ENCODE data around the gene CLDN34. TPM values are rescaled to one million over a fixed set of nuclear protein-coding genes. Genes with fewer than 3 reads are reported as not detected.

CLDN34 gene
- total RNA-seq, 1 donor from 2014 or later = 0.20 TPM

DNA sequence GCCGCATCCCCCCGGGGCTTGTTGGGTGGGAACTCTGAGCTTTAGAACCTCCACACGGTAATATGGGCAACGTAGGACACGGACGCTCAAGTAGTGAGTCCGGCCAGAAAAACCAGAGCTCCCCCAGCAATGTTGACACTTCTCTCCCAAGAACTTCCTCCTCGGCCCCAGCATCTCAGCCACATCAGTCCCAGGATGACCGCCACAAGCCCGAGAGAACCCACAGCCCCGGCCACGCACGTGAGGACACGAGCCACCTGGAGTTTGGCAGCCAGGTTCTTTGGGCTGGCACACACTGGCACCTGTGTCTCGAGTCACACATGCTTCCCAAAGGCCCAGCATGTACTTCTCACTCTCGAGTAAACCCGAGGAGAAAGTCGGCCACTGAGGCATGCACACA lies 16.3 kb downstream of the CLDN34 start:
- ATAC-seq = no peak

DNA sequence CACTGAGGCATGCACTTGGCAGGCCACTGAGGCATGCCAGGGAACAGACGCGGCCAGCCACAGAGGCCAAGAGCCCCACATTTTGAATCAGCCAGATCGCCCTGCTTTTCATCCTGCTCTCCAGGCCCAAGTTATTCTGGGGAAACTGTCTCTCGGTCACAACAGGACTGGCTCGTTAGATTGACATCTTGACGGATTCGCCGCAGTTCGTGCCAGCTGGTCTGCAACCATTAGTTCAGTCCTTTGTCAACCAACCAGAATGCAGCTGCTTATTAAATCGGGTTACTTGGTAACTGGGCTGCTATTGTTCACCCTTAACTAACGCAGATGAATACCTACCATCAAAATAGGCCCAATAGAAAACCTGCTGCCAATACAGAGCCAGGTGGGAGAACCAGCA lies 16.7 kb downstream of the CLDN34 start:
- no peak for ATAC-seq

DNA sequence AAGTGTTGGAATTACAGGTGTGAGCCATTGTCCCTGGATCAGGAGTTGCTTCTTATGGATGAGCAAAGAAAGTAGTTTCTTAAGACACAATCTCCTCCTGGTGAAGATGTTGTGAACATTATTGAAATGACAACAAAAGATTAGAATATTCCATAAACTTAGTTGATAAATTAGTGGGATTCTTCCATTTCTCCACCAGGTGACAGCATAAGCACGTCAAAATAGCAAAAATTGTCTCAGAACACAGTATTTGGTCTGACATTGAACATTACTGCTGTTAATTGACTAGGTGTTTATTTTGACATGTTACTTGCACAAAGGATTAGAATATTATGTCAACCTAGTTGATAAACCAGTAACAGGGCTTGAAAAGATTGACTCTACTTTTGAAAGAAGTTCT lies 21.6 kb downstream of the CLDN34 start:
- ATAC-seq = no peak

DNA sequence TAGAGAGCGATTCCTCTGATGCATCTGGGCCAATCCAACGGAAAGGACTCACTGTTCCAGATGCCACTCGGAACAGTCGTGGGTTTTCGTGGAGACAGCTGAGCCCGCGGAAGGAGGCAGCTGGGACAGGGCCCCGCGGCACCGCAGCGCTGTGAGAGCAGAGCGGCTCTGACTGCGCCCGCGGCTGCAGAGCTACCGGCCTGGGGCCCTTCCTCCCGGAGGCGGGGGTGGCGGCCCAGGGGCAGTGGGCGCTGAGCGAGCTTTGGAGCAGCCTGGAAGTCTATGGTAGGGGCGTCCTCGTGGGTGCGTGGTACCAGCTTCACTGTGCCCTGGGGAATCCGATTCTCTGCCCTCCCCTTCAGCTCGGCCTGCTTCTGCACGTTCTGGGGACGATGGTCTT lies 24.9 kb downstream of the CLDN34 start:
- no peak for ATAC-seq

DNA sequence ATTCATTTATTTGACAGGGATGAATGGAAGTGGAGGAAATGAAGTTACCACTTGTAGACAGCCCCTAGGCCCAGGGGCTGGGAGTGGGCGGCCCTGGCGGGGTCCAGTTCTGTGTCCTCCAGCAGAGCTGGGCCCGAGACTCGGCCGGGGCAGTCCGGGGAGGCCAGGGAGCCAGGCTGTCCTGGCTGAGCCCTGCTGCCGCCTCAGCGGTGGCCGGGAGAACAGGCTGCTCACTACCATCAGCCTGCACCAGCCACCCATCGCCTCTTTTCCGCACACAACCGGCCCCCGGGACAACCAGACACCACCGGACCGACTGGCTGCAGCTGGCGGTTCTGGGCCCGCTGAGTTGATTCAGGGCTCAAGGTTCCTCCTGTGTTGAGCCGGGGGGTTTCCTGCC lies 25.6 kb downstream of the CLDN34 start:
- no peak for ATAC-seq

DNA sequence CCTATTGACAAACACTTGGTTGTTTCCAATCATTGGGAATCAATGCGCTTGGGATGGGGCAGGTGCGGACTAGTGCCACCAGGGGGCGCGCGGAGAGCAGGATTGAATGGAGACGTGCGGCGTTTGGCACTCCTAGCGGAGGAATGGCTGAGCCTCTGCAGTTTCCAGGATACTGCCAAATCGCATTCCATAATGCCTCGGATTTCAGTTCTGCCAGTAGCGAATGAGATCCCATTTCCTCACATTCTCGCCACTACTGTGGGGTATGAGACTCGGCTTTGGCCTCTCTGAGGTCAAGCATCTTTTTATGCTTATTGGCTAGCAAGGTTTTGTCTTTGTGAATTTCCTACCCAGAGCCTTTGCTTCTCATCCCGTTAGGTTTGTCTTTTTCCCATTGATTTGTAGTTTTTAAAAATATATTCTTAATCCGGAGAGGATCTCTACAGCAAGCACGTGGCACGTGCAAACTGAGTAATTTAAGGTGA lies 28.7 kb downstream of the CLDN34 start:
- ATAC-seq = peak; percentile 93

DNA sequence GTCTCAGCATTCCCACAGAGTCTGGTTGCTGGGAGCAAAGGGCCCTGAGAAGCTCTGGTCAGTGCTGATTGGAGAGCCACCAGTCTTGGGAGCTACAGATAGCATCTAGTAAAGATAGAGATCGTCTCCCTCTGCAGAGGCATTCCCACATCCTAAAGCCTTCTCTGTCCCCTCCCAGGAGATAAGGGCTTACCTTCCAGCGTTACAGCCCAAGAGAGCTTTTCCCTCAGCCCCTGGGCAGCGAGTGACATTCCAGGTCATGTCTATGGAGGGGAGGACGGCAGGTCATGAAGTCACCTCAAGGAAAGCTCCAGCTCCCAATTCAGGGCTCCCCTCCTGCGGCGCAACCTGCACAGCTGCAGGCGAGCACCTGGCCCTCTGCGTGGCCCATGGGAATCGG lies 29.9 kb downstream of the CLDN34 start:
- ATAC-seq = no peak

DNA sequence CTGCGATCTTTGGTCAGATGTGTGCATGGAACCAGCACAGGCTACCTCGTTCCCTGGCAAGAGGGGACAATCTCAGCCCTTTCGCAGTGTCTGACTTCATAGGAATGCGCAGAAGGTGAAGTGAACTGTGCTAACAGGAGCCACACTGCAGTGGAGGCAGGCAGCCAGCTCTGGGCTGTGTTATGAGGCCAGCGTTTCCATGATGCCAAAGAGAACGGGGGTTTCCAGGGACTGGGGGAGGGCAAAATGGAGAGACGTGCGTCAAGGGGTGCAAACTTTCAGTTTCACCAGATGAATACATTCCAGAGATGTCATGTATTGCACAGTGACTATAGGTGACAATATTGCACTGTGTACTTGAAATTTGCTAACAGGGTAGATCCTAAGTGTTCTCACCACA lies 30.4 kb downstream of the CLDN34 start:
- no peak for ATAC-seq

DNA sequence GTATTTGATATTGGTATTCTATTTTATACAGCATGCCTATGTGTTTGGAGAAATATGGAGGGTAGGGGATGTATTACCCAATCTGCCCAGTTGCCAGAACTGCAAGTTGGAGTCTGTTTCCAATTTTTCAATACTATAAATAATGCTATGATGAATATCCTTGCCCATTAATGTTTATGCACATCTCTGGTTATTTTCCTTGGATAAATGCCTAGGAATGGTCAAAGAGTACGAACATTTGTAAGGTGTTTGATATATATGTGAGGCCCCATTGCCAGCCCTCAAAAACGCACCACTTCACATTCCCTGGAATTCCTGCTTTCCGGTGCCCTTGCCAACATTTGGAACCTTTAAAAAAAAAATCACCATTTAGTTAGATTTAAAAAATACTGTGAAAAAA lies 34.3 kb downstream of the CLDN34 start:
- no peak for ATAC-seq

DNA sequence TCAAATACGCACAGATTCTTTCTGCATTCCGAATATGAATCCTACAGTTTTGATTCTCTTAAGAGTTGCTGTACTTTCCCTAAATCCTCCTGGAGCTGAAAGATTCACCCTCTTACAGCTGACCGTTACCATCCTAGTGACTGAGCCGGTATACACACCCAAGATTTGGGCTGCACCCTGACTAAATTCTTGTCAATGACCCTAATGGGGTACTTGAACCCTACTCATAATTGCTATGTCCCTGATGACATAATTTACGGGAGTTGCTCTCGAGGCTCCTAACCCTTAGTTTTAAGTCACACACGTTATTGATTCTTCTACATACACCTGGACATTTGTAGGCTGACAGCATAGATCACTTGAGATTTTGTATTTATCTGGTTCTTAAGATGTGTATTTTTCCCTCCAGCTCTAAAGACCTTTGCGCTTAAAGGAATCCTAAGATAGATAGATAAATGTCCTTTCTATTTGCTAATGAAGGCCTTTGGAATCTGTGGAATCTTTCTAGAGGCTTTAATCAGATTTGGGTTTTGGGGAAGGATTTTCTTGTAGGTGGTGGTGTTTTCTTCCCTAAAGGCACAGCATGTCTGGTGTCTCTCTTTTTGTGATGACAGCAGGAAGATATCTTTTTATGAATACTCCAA lies 37.8 kb downstream of the CLDN34 start:
- no peak for ATAC-seq

DNA sequence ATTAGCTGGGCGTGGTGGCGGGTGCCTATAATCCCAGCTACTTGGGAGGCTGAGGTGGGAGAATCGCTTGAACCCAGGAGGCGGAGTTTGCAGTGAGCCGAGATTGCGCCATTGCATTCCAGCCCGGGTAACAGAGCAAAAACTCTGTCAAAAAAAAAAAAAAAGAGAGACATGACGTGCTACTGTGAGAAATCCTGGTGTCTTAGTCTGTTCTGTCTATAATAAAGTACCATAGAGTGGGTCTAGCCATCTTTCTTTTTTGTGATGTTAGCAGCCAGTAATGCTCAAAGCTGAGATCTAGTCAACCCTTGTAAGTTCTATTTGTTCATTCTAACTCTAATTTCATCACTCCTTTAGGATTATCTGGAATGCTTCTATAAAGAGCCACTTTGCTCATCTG lies 38.9 kb downstream of the CLDN34 start:
- ATAC-seq = no peak

DNA sequence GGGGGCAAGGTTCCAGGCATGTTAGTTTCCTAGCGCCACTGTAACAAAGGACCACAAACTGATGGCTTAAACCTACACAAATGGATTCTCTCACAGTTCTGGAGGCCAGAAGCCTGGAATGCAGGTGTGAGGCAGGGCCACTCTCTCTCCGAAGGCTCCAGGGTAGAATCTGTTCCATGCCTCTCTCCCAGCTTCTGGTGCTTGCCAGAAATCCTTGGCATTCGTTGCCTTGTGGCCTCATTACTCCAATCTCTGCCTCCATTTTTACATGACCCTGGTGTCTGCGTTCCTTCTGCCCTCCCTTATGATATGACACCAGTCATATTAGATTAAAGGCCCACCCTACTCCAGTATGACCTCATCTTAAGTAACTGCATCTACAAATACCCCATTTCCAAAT lies 39.6 kb downstream of the CLDN34 start:
- no peak for ATAC-seq

DNA sequence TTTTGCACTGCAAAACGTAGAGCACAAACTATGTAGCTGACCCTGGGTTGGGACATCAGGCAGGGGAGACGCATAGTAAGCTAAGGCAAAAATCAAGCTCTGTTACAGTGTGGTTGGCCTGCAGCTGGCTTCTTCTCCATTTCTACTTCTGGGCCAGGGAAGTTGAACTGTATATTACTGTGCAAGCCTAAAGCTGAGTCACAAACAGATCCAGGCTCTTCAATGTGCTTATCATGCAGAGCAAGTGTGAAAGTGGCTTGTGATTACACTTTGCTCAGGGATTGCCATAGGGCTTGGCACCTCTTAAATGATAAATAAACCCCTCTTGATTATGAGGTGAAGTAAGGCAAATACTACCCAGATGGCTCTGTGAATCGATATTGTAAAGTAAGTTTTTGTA lies 40.5 kb downstream of the CLDN34 start:
- ATAC-seq = no peak

DNA sequence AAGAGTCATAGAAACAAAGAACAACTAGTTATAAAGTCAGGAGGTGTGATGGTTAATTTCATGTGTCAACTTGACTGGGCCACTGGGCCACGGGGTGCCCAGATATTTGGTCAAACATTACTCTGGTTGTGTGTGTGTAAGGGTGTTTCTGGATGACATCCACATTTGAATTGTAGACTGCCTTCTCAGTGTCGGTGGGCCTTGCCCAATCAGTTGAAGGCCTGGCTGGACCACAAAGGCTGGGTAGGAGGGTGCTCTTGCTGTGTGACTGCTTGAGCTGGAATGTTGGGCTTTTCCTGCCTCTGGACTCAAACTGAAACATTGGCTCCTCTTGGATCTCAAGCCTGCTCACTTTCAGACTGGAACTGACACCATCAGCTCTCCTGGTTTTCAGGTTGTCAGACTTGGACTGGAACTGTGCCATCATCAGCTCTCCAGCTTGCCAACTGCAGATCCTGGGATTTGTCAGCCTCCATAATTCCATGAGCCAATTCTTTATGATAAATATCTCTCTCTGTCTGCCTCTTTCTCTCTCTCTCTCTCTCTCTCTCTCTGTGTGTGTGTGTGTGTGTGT lies 41.4 kb downstream of the CLDN34 start:
- ATAC-seq = no peak

DNA sequence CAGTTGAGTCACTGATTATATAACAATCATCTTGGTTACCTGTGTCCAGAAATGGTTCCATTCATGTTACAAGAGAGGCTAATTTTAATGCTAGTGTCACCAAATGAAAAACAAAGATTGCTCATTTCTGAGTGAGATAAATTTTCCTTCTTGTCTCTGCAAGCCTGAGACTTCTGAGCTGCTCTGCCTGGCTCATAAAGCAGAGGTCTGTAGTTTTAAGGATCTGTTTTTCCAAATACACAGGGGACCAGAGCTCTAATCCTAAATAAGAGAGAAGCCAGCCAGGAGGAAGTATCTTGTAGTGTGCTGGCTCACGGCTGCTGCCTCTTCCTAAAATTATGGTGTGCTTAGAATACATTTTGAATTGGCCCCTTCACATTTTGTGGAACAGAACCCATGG lies 42.6 kb downstream of the CLDN34 start:
- no peak for ATAC-seq

DNA sequence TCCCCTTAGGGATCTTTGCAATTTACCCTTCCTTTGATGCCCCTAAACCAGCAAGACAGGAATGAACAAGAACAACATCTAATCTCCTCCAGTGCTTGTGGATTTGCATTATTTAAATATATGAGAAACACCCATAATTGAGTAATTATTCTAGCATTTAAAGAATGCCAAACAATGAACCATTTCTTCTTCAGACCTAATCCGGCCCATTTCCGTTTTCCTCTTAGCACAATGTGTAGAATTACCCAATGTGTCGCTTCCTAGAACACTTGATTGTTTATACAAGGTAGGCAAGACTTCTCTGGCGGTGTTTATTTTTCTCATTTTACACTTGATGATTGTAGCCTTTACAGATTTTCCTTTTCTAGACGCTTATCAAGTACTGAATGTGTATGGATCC lies 43.5 kb downstream of the CLDN34 start:
- peak; percentile 28 for ATAC-seq

DNA sequence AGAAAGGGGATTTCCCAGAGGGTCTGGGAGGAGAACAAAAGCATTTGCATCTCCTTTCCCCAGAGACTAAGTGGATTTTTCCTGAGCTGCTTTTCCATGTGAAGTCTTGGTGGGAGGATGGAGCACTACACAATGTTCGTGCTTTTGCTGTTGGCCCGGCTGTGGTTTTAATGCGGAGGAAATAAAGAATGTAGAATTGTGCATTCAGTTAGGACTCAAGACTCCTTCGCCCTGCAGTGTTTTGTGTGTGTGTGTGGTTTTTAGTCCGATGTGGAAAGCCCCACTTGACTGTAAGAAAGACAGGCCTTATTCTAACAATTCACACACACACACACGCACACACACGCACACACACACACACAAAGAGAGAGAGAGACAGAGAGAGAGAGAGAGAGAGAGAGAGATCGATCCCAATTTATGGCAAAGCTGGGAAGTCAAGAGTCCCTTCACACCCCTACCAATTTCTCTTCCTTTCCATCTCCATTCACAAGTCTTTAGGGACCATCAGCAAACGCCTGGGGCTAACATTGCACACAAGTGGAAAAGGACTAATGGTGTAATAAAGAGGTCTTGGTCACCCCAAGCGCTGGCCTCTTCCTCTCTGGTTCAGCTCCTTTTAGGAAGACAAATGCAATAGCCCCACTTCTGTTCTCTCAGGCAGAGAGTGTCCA lies 44.2 kb downstream of the CLDN34 start:
- ATAC-seq = no peak

DNA sequence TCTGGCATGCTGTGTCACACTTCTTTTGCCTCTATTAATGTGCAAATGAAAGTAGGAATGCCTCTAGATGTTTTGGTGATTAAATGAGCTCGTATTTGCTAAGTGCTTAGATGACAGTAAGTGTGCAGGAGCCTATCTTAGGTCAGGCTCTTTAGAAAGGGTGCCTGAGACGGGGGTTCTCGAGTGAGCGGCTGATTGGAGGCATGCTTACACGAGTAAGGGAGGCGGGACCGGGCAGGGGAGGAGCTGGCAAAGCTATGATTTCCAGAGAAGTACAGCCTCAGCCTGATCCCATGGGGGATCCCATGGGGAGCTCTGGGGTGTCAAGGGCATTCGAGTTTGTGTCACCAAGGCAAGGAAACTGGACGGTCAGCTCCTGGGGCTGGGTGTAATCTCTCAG lies 44.8 kb downstream of the CLDN34 start:
- no peak for ATAC-seq

DNA sequence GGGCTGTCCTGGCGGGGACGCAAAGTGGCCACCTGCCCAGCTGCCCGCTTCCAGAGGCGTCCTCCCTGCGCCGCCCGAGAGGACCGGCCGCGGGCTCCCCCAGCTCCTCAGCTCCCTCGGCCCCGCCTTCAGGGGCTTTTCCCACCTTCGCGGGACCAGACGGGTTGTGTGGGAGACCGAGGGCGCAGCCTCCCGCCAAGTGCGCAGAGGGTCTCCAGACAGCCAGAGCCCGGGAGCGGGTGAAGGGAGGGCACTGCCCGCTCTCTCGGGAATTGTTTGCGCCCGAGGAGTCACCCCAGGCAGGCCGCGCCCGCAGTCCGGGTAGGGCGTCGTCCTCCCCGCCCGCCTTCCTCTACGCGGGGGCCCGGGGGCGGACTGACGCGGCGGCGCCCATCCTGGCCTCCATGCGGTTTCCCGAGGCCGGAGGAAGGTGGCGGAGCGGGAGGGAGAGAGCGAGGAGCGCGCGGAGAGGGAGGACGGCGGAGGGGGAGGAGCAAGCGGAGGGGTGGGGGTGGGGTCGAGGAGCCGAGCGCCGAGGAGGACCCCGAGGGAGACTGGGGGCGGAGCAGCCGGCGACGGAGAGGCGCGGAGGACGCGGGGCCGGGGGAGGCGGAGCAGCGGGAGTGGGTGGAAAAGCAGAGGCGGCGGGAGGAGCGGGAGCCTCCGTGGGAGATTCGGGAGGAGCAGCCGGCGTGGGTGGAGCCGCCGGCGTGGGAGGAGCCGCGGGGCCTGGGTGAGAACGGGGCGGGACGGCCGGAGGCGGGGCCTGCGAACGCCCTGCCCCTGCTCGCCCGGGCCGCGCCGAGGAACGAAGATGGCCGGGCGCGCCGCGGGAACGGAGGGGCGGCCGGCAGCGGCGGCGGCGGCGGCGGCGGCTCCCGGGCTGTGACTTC lies 47.5 kb downstream of the CLDN34 start:
- peak; percentile 93 for ATAC-seq

DNA sequence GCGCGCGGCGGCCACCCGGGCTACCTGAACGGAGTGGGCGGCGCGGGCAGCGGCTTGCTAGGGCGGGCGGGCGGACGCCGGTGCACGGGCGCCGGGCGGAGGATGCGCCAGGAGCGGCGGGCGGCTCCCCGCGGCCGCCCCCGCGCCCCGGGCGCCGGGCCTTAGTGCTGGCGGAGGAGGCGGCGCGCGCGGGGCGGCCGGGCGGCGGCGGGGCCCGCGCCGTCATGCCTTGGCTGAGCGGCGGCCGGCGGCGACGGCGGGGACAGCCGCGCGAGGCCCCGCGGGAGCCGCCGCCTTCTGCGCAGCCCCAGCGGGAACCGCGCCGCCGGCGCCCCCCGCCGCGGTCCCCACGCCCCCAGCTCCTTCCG lies 48.2 kb downstream of the CLDN34 start:
- no peak for ATAC-seq

DNA sequence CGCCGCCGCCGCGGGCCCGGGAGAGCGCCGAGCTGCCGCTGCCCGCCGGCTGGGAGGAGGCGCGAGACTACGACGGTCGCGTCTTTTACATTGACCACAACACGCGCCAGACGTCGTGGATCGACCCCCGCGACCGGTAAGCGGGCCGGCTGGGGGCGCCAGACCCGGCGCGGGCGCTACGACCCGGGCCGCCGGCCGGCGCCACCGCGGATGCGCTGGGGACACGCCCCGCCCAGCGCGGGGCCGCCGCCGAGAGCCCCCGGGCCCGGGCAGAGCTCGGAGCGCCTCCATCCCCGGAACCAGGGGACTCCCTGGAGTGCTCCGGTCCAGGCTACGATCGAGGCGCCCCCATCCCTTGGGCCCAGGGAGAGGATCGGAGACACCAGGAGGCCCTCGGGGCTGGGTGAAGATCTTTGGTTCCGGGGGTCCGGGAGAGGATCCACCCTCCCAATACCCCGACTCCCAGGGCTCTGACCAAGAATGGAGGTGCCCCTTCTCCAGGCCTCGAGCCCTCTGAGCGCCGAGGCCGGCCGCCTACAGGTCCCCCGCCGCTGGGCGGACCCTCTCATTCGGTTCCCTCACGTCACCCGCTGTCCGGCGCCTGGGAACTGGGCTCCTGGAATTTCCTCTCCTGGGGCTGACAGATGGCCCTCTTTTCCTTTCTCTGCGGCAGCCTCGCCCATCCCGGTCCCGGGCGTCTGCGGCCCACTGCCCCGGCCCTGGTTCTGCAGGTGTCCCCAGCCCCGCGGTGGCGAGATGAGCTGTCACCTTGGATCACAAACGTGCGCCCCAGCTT lies 48.8 kb downstream of the CLDN34 start:
- ATAC-seq = no peak

DNA sequence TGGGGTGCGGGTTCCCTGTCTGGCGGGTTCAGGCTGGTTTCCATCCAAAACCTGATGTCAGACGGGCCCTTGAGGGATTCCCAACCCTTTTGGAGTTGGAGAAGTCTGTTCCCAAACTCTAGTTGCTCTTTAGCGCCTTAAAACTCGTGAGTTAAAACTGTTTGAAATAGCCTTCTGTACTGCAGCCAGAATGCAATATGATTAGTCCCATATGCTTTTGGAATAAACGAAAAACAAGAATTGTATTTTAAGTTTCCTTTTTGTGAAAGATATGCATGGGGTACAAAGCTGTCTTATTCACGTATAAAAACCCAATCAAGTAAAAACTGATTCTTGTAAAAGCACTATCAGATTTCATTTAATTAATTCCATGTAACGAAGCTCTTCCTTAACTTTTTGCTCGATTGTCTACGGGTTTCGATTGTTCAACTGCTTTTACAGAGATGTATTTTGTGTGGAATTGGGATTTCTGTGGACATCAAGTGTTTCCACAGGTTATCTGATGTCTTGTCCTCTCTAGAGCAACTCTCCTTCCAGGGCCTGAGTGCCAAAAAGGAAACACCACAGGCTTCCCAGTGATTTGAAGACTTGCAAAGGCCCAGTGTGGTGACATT lies 49.5 kb downstream of the CLDN34 start:
- no peak for ATAC-seq

Measured in esophagus mucosa (tissue), 1 donor.